AG04449 (cell line): Measurements from ENCODE around the gene KCNJ11.
"Not testable (repeated sequence)": the region's sequence is repeated elsewhere in the genome, so short reads cannot be mapped to it uniquely, and the experiment has no call there.

ENCODE experiments used
- CTCF ChIA-PET: fragments of 350-600 bp; formaldehyde crosslinking; extraction: SDS; loops from one replicate; lab custom pipeline; 2021; ENCODE audit warnings: antibody characterized with exemption; lab: Yijun Ruan, JAX
- POLR2A ChIA-PET: fragments of 400-600, 350-600 bp; formaldehyde crosslinking; extraction: SDS; loops from one replicate; lab custom pipeline; 2020; ENCODE audit warnings: antibody characterized with exemption, inconsistent platforms; lab: Yijun Ruan, JAX
- DNase-seq: peaks from one replicate; pipeline ENCODE4 v3.0.0-alpha.2; 2010; ENCODE audit warnings: low read depth, low spot score
- H3K4me3 ChIP-seq: 2 replicates; pipeline ENCODE4 v1.5.1; 2011; ENCODE audit warnings: low read depth, mild to moderate bottlenecking, control low read depth, low read length
- CTCF ChIP-seq: IDR thresholded peaks from one replicate; pipeline ENCODE4 v1.5.1; 2011; ENCODE audit warnings: mild to moderate bottlenecking, moderate library complexity, low read length, control low read depth, inconsistent platforms; ENCODE audit not compliant: insufficient read depth; ENCODE audit errors: missing control alignments

Gene KCNJ11

GRCh38 chr11:17428925-17429324, 40.5 kb upstream of the KCNJ11 start:
- no peak overlapping the region for H3K4me3 ChIP-seq
- no peak for TF ChIP-seq CTCF
- ChIA-PET CTCF (interaction anchor here (0.9 kb wide), 1 partner anchor 45 kb away, joined by 3 read pairs; no protein-coding TSS in a partner anchor), POLR2A (no interaction called here)
- DNase-seq: no peak

- CTCF ChIA-PET: interaction anchor here (0.9 kb wide), 1 partner anchor 45 kb away, joined by 3 read pairs; no protein-coding TSS in a partner anchor
- no peak for DNase-seq
- POLR2A ChIA-PET: no interaction called here
- TF ChIP-seq CTCF: no peak
- no peak overlapping the region for H3K4me3 ChIP-seq
Observed at GRCh38 chr11:17428261-17428660, 39.8 kb upstream of the KCNJ11 start.

GRCh38 chr11:17426233-17426632, 37.8 kb upstream of the KCNJ11 start:
- DNase-seq, H3K4me3 ChIP-seq, POLR2A ChIA-PET, CTCF ChIA-PET: not testable (repeated sequence)

GRCh38 chr11:17423533-17424310, 35.3 kb upstream of the KCNJ11 start:
- POLR2A ChIA-PET: no interaction called here
- H3K4me3 ChIP-seq: no peak overlapping the region
- no peak for DNase-seq
- CTCF ChIA-PET: no interaction called here
- no peak for TF ChIP-seq CTCF

GRCh38 chr11:17421781-17422180, 33.3 kb upstream of the KCNJ11 start:
- H3K4me3 ChIP-seq: no peak overlapping the region
- DNase-seq: no peak
- TF ChIP-seq CTCF: no peak
- CTCF ChIA-PET: no interaction called here
- POLR2A ChIA-PET: no interaction called here

- DNase-seq: no peak
- no peak for TF ChIP-seq CTCF
- ChIA-PET CTCF (interaction anchor here (1.0 to 1.3 kb wide), 3 partner anchors 13 to 36 kb away, joined by 3 to 4 read pairs (median 4); no protein-coding TSS in a partner anchor), POLR2A (no interaction called here)
- no peak overlapping the region for H3K4me3 ChIP-seq
Observed at GRCh38 chr11:17418444-17419081, 30.1 kb upstream of the KCNJ11 start.
